B cell (primary cell): ENCODE results near the gene AGBL4. TPM values are rescaled to one million over a fixed set of nuclear protein-coding genes. Genes with fewer than 3 reads are reported as not detected.

Experiments
- ATAC-seq: fragments of 200-7000 bp; cut with Tn5 transposase; one replicate; pipeline ENCODE4 v1.10.0; 2021; ENCODE audit warnings: low read depth, mild to moderate bottlenecking, moderate number of reproducible peaks, moderate library complexity
- CTCF ChIA-PET: fragments of 350-600 bp; sonication (Branson Sonifier 250); formaldehyde crosslinking; loops from one replicate; lab custom pipeline; 2021; ENCODE audit warnings: antibody characterized with exemption, inconsistent platforms; lab: Charles Lee
- POLR2A ChIA-PET: fragments of 350-600 bp; sonication (Branson Sonifier 250); formaldehyde crosslinking; loops from one replicate; lab custom pipeline; 2021; ENCODE audit warnings: antibody characterized with exemption; lab: Charles Lee
- DNase-seq: peaks from one replicate; pipeline ENCODE4 v3.0.0; 2013
- H2AFZ ChIP-seq: 2 replicates; pipeline ENCODE4 v1.6.1; 2012; ENCODE audit warnings: mild to moderate bottlenecking, low read depth, low read length; ENCODE audit not compliant: insufficient read depth, poor library complexity, severe bottlenecking
- H3K27ac ChIP-seq, 2 donors: 1 replicate in 1 of 2; 2 replicates in 1 of 2; pipeline ENCODE4 v1.5.1; 2012 to 2013; ENCODE audit warnings: low read length in 2 of 2, mild to moderate bottlenecking in 2 of 2, moderate library complexity in 1 of 2
- H3K27me3 ChIP-seq, 4 experiments: fragments of 200-600 bp in 1 of 4; sonication (generic) in 1 of 4; replicated peaks in 1 of 4; 1 replicate in 2 of 4; 2 replicates in 2 of 4; pipeline versions ENCODE4 v1.6.1 to v1.7.0; 2013 to 2016; ENCODE audit warnings: low read length in 3 of 4, mild to moderate bottlenecking in 2 of 4, mixed read lengths in 1 of 4, moderate library complexity in 1 of 4; ENCODE audit not compliant: insufficient read depth in 4 of 4, control insufficient read depth in 3 of 4; ENCODE audit errors: control extremely low read depth in 1 of 4
- H3K36me3 ChIP-seq, 2 experiments: replicated peaks in 1 of 2; 1 replicate in 1 of 2; 2 replicates in 1 of 2; pipeline versions ENCODE4 v1.6.1 to v1.7.1; 2013; ENCODE audit warnings: low read length in 1 of 2; ENCODE audit not compliant: insufficient read depth in 2 of 2, control insufficient read depth in 1 of 2; ENCODE audit errors: control extremely low read depth in 1 of 2, extremely low read depth in 1 of 2
- H3K4me1 ChIP-seq, 2 donors: fragments of 200-600 bp in 1 of 2; sonication (generic) in 1 of 2; 1 replicate in 1 of 2; 2 replicates in 1 of 2; pipeline versions ENCODE4 v1.5.1 to v1.6.1; 2013 to 2017; ENCODE audit warnings: low read length in 2 of 2; ENCODE audit not compliant: control insufficient read depth in 2 of 2, insufficient read depth in 2 of 2
- H3K4me2 ChIP-seq: replicated peaks from 2 replicates; pipeline ENCODE3; 2012; ENCODE audit warnings: mild to moderate bottlenecking, low read depth, low read length; ENCODE audit not compliant: poor library complexity, severe bottlenecking
- H3K4me3 ChIP-seq, 5 experiments: fragments of 200-600 bp in 1 of 5; sonication (generic) in 1 of 5; 1 replicate in 3 of 5; 2 replicates in 2 of 5; pipeline versions ENCODE4 v1.5.1 to v1.7.0; 2011 to 2016; ENCODE audit warnings: low read length in 4 of 5, mild to moderate bottlenecking in 4 of 5, low read depth in 2 of 5, control low read depth in 1 of 5, moderate library complexity in 1 of 5; ENCODE audit not compliant: insufficient read depth in 1 of 5; ENCODE audit errors: control extremely low read depth in 1 of 5, extremely low read depth in 1 of 5
- H3K79me2 ChIP-seq: fragments of 200-600 bp; sonication (generic); one replicate; pipeline ENCODE4 v1.6.0; 2016; ENCODE audit warnings: low read length; ENCODE audit not compliant: control insufficient read depth, insufficient read depth
- H3K9ac ChIP-seq: fragments of 200-600 bp; sonication (generic); 2 replicates; pipeline ENCODE4 v1.6.1; 2017; ENCODE audit warnings: mild to moderate bottlenecking, low read length, moderate library complexity
- H3K9me3 ChIP-seq, 3 donors: one replicate each; pipeline versions ENCODE4 v1.6.1 to v1.7.1; 2013; ENCODE audit warnings: low read length in 2 of 3; ENCODE audit not compliant: control insufficient read depth in 2 of 3, insufficient read depth in 1 of 3; ENCODE audit errors: control extremely low read depth in 1 of 3
- H4K20me1 ChIP-seq: 2 replicates; pipeline ENCODE4 v1.6.0; 2012; ENCODE audit warnings: mild to moderate bottlenecking, low read length; ENCODE audit not compliant: insufficient read depth, control insufficient read depth, poor library complexity, severe bottlenecking
- H3K27ac Mint-ChIP-seq: one replicate; pipeline ENCODE4 v1.8.0; 2021; ENCODE audit warnings: mixed read lengths
- H3K27me3 Mint-ChIP-seq: one replicate; pipeline ENCODE4 v1.8.0; 2021; ENCODE audit warnings: mixed read lengths
- H3K4me1 Mint-ChIP-seq: one replicate; pipeline ENCODE4 v1.8.0; 2021; ENCODE audit warnings: mixed read lengths
- H3K4me3 Mint-ChIP-seq: one replicate; pipeline ENCODE4 v1.8.0; 2021; ENCODE audit warnings: mixed read lengths
- H3K9me3 Mint-ChIP-seq: one replicate; pipeline ENCODE4 v1.8.0; 2022; ENCODE audit warnings: mixed read lengths; ENCODE audit not compliant: insufficient read depth
- EZH2 ChIP-seq: IDR thresholded peaks from 2 replicates; pipeline ENCODE4 v1.6.1; 2012; ENCODE audit warnings: borderline replicate concordance, low read depth, mild to moderate bottlenecking, moderate library complexity, low read length; ENCODE audit not compliant: insufficient read depth, poor library complexity, severe bottlenecking
- WGBS: methylation state at CpG from one replicate; pipeline ENCODE4 v1.1.5; 2013; ENCODE audit warnings: missing lambda C conversion rate; ENCODE audit not compliant: insufficient coverage; 5-methylcytosine and 5-hydroxymethylcytosine counted together
- intact Hi-C: fragments of 100-400 bp; cut with micrococcal nuclease; formaldehyde crosslinking; loops from one replicate; pipeline ENCODE4 v1.10.0; 2022
- polyA plus RNA-seq: library from polyadenylated mRNA; depleted of rRNA; stranded (reverse); fragments of >200 nt; gene quantifications from 2 replicates; pipeline ENCODE4 v1.2.3, GENCODE V29; 2012
- total RNA-seq, 2 donors: library from RNA; stranded (reverse); fragments of 120-200 nt in 1 of 2; gene quantifications; 1 replicate in 1 of 2; 2 replicates in 1 of 2; pipeline versions ENCODE4 v1.2.3 to v1.2.4, GENCODE V29; 2013 to 2022
- TF ChIP-seq, protein P1 (sequence below): fragments of 200-600 bp; IDR thresholded peaks from one replicate; pipeline ENCODE4 v1.8.0; 2022; ENCODE audit warnings: antibody characterized with exemption, mild to moderate bottlenecking

Gene AGBL4
- total and polyA plus RNA-seq, 2 donors (not counting 1 experiment from before 2014, with no cell fraction given) = 0.07 to 0.12 TPM

DNA sequence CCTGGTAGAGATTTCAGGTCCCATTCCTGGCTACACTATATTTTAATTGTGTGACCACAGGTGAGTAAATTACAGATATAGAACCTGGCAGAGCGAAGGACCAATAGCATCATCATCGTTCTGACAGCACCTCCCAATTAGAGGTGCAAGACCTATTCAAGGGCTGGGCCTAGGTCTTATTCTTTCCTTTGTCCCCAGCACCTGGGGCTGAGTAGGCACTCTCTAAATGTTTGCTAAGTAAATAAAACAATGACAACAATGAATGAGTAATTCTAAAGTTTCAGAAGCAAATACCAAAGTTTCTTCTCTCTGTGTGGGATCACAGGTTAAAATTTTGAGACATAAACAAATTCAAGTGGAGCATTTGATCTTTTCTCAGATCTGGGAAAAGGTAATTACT is 1279.7 kb downstream of the AGBL4 start:
- Histone ChIP-seq H3K79me2 (peaks cover 94% of the 10 kb centered on the region), H4K20me1 (peaks cover 89% of the 10 kb centered on the region), H3K9me3 (no peaks in the 10 kb centered on the region), H3K4me1 (no peaks in the 10 kb centered on the region), H3K36me3 (peaks cover 19 to 90% of the 10 kb centered on the region in 2 experiments), H3K4me2 (no peak overlapping the region), H3K9ac (no peak overlapping the region), H3K27me3 (no peaks in the 10 kb centered on the region), H3K27ac (no peak overlapping the region), H2AFZ (no peak overlapping the region), H3K4me3 (no peak overlapping the region)
- no peak overlapping the region for H3K27ac Mint-ChIP-seq
- H3K27me3 Mint-ChIP-seq = no peaks in the 10 kb centered on the region
- no peaks in the 10 kb centered on the region for H3K9me3 Mint-ChIP-seq
- CTCF ChIA-PET = interaction anchor here (1.2 to 2.6 kb wide), 4 partner anchors 9 to 73 kb away, joined by 3 to 14 read pairs (median 4); no protein-coding TSS in a partner anchor
- no peak overlapping the region for H3K4me3 Mint-ChIP-seq
- no CpG with 5 or more reads among the region's 2 CpGs for WGBS
- intact Hi-C loops = no loop called here
- peaks cover 13% of the 10 kb centered on the region for H3K4me1 Mint-ChIP-seq
- ATAC-seq (no peak), DNase-seq (no peak)
- TF ChIP-seq EZH2 = no peak
- TF ChIP-seq, protein P1, sequence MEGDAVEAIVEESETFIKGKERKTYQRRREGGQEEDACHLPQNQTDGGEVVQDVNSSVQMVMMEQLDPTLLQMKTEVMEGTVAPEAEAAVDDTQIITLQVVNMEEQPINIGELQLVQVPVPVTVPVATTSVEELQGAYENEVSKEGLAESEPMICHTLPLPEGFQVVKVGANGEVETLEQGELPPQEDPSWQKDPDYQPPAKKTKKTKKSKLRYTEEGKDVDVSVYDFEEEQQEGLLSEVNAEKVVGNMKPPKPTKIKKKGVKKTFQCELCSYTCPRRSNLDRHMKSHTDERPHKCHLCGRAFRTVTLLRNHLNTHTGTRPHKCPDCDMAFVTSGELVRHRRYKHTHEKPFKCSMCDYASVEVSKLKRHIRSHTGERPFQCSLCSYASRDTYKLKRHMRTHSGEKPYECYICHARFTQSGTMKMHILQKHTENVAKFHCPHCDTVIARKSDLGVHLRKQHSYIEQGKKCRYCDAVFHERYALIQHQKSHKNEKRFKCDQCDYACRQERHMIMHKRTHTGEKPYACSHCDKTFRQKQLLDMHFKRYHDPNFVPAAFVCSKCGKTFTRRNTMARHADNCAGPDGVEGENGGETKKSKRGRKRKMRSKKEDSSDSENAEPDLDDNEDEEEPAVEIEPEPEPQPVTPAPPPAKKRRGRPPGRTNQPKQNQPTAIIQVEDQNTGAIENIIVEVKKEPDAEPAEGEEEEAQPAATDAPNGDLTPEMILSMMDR = no peak
- POLR2A ChIA-PET = no interaction called here

DNA sequence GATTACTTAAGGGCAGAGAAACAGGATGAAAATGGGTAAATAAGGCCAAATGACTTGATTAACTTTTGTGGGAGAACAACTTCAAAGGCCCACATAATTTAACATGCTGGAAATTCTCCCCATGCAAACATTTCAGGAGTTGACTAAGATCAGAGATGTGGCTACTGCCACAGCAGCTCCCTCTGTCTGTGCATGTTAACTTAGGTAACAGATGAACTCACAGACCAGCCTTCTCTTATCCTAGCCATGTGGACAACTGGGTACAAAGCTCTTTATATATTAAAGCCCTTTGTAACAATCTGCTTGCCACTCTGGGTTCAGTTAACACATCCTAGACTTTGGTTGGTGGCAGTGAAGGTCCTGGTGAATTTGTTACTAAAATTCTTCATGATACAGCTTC is 1280.3 kb downstream of the AGBL4 start:
- H3K27me3 Mint-ChIP-seq = no peaks in the 10 kb centered on the region
- Histone ChIP-seq H2AFZ (no peak overlapping the region), H3K4me1 (no peaks in the 10 kb centered on the region), H4K20me1 (peaks cover 90% of the 10 kb centered on the region), H3K79me2 (peaks cover 94% of the 10 kb centered on the region), H3K27me3 (no peaks in the 10 kb centered on the region), H3K9ac (no peak overlapping the region), H3K27ac (no peak overlapping the region), H3K36me3 (peaks cover 19 to 90% of the 10 kb centered on the region in 2 experiments), H3K4me3 (no peak overlapping the region), H3K4me2 (no peak overlapping the region), H3K9me3 (no peaks in the 10 kb centered on the region)
- no peak overlapping the region for H3K27ac Mint-ChIP-seq
- H3K4me1 Mint-ChIP-seq = peaks cover 11% of the 10 kb centered on the region
- ATAC-seq (no peak), DNase-seq (no peak)
- no peak overlapping the region for H3K4me3 Mint-ChIP-seq
- H3K9me3 Mint-ChIP-seq = no peaks in the 10 kb centered on the region
- POLR2A ChIA-PET = no interaction called here
- TF ChIP-seq, protein P1 = no peak
- no peak for TF ChIP-seq EZH2
- intact Hi-C loops = no loop called here
- CTCF ChIA-PET = interaction anchor here (1.2 to 2.6 kb wide), 3 partner anchors 9 to 74 kb away, joined by 3 to 14 read pairs (median 4); no protein-coding TSS in a partner anchor
